ENCODE measurements around the gene IGSF21. TPM values are rescaled to one million over a fixed set of nuclear protein-coding genes. Genes with fewer than 3 reads are reported as not detected.

The IGSF21 gene
- total RNA-seq, 1 experiment from 2014 or later, result 5.2 TPM

DNA sequence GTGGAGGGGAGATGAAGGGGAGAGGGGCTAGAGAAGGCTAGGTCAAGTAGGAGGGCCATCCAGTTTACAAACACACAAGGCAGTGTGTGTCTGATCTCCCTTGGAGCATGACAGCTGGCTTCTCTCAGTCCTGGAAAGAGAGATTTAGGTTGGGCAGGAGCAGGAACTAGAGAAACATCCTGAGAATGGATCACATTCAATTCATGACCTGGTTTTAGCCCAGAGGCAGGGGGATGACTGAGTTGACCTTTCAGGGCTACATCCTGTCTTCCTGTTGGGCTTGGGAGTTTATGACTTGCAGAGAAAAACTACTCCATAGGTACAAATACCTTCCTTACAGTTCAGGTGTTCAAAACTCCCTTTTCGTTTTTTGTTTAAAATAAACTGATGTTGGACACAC is 97.0 kb downstream of the IGSF21 start:
- Histone ChIP-seq H2BK12ac (ENCODE audit: insufficient read length, low read depth, low read length) (no peak overlapping the region), H3T11ph (ENCODE audit: low read length) (no peak overlapping the region), H3K9me3 (ENCODE audit: control insufficient read depth, low read depth, low read length) (no peaks in the 10 kb centered on the region), H3K4me1 (ENCODE audit: insufficient read depth, low read length) (peaks cover 7% of the 10 kb centered on the region; the same call in 1 of the 2 replicates), H3K79me2 (ENCODE audit: insufficient read depth, low read length) (no peaks in the 10 kb centered on the region), H3K23ac (ENCODE audit: insufficient read length, low read depth, low read length) (no peak overlapping the region), H2BK5ac (ENCODE audit: insufficient read length, low read length) (no peak overlapping the region), H3K23me2 (ENCODE audit: insufficient read length, low read depth, low read length, poor library complexity, severe bottlenecking) (no peaks in the 10 kb centered on the region), H4K91ac (ENCODE audit: insufficient read length, low read depth, low read length) (no peak overlapping the region), H3K4me2 (ENCODE audit: insufficient read depth, insufficient read length, low read length) (no peak overlapping the region), H4K8ac (replicated peaks; ENCODE audit: insufficient read length, low read depth, low read length) (no peak overlapping the region), H4K5ac (ENCODE audit: insufficient read length, low read depth, low read length) (no peak overlapping the region), H2BK20ac (ENCODE audit: low read depth, low read length, poor library complexity, severe bottlenecking) (no peak overlapping the region), H4K20me1 (ENCODE audit: control insufficient read depth, insufficient read depth, insufficient read length) (no peaks in the 10 kb centered on the region), H2BK120ac (ENCODE audit: low read depth, low read length, poor library complexity, severe bottlenecking) (no peak overlapping the region), H3K27me3 (ENCODE audit: insufficient read depth, low read length) (no peaks in the 10 kb centered on the region), H3K79me1 (ENCODE audit: insufficient read depth, low read depth, low read length, poor library complexity, severe bottlenecking) (no peaks in the 10 kb centered on the region), H2AK5ac (ENCODE audit: insufficient read length, low read length) (no peak overlapping the region), H3K27ac (ENCODE audit: insufficient read length, low read depth, low read length) (no peak overlapping the region), H2BK15ac (ENCODE audit: low read depth, low read length) (no peak overlapping the region), H3K18ac (ENCODE audit: insufficient read length, low read depth, low read length) (no peak overlapping the region), H3K4ac (ENCODE audit: low read depth, low read length) (no peak overlapping the region), H3K56ac (ENCODE audit: insufficient read length, low read depth, low read length) (no peak overlapping the region), H2AFZ (ENCODE audit: low read length) (no peak overlapping the region), H3K9ac (ENCODE audit: extremely low read depth, insufficient read length, low read length) (no peak overlapping the region), H3K14ac (ENCODE audit: insufficient read depth, low read length) (no peak overlapping the region)
- Mint-ChIP-seq H3K27ac (peak overlapping the region; percentile 8 to 89 (median 47); a peak in 3 of 7 replicates), H3K27me3 (ENCODE audit: low read depth) (no peaks in the 10 kb centered on the region), H3K4me1 (peaks cover 32 to 36% of the 10 kb centered on the region in 2 experiments), H3K36me3 (ENCODE audit: insufficient read depth in 1 of 3, low read depth in 3 of 3) (peaks cover 3 to 9% (median 3%) of the 10 kb centered on the region in 3 experiments; a peak in 4 of 7 replicates), H3K4me3 (no peak overlapping the region), H3K9me3 (peaks cover 3 to 8% of the 10 kb centered on the region in 2 experiments; a peak in 2 of 5 replicates)
- no peak for TF ChIP-seq CTCF (conservative IDR thresholded peaks at IDR 0.05)
- DNase-seq, result no peak
- no CpG with 5 or more reads among the region's 1 CpG for WGBS (ENCODE audit: extremely low coverage, insufficient read length, low lambda C conversion rate)

Data from H9 (cell line).